Neural cell (in vitro differentiated cells): ENCODE results near the gene DUSP22. TPM values are rescaled to one million over a fixed set of nuclear protein-coding genes. Genes with fewer than 3 reads are reported as not detected.

ENCODE experiments used
- H2AFZ ChIP-seq: fragments of 200-600, 300-800 bp; sonication (generic), shearing (Covaris generic); 2 replicates; pipeline ENCODE4 v1.6.0; 2014; ENCODE audit warnings: low read depth, mild to moderate bottlenecking, antibody characterized with exemption, low read length, moderate library complexity
- H3F3A ChIP-seq: fragments of 200-600 bp; shearing (Covaris generic); 2 replicates; pipeline ENCODE4 v1.6.1; 2016; ENCODE audit warnings: mild to moderate bottlenecking, moderate library complexity, mixed read lengths, antibody characterized with exemption, low read length; ENCODE audit not compliant: insufficient read depth, poor library complexity, severe bottlenecking
- H3K27ac ChIP-seq: fragments of 200-600, 300-800 bp; sonication (generic), shearing (Covaris generic); 2 replicates; pipeline ENCODE4 v1.5.1; 2014; ENCODE audit warnings: mild to moderate bottlenecking, low read length, moderate library complexity
- H3K27me3 ChIP-seq: fragments of 300-800, 200-600 bp; sonication (generic), shearing (Covaris generic); 2 replicates; pipeline ENCODE4 v1.6.0; 2014; ENCODE audit warnings: mild to moderate bottlenecking, low read depth, low read length, moderate library complexity; ENCODE audit not compliant: insufficient read depth
- H3K36me3 ChIP-seq: fragments of 300-800, 200-600 bp; sonication (generic), shearing (Covaris generic); 2 replicates; pipeline ENCODE4 v1.5.1; 2014; ENCODE audit warnings: mild to moderate bottlenecking, antibody characterized with exemption, low read length, moderate library complexity; ENCODE audit not compliant: insufficient read depth
- H3K4me2 ChIP-seq: fragments of 300-800, 200-600 bp; sonication (generic), shearing (Covaris generic); 2 replicates; pipeline ENCODE4 v1.6.0; 2014; ENCODE audit warnings: mild to moderate bottlenecking, low read length
- H3K4me3 ChIP-seq: fragments of 300-800, 200-600 bp; sonication (generic), shearing (Covaris generic); 2 replicates; pipeline ENCODE4 v1.5.1; 2014; ENCODE audit warnings: mild to moderate bottlenecking, low read length, moderate library complexity
- H3K79me2 ChIP-seq: fragments of 200-600 bp; shearing (Covaris generic); replicated peaks from 2 replicates; pipeline ENCODE4 v1.6.0; 2014; ENCODE audit warnings: mild to moderate bottlenecking, low read length, moderate library complexity; ENCODE audit not compliant: insufficient read depth
- H3K9ac ChIP-seq: fragments of 300-800, 200-600 bp; sonication (generic), shearing (Covaris generic); 2 replicates; pipeline ENCODE4 v1.6.1; 2016; ENCODE audit warnings: mild to moderate bottlenecking, low read length, mixed read lengths
- H3K9me2 ChIP-seq: fragments of 200-600 bp; shearing (Covaris generic); 2 replicates; pipeline ENCODE4 v1.6.1; 2016; ENCODE audit warnings: mild to moderate bottlenecking, low read length, mixed read lengths; ENCODE audit not compliant: insufficient read depth
- H3K9me3 ChIP-seq: fragments of 200-600, 300-800 bp; sonication (generic), shearing (Covaris generic); 2 replicates; pipeline ENCODE4 v1.6.1; 2016; ENCODE audit warnings: mild to moderate bottlenecking, mixed run types, low read length, moderate library complexity, mixed read lengths
- H4K20me1 ChIP-seq: fragments of 200-600 bp; shearing (Covaris generic); 2 replicates; pipeline ENCODE4 v1.6.1; 2016; ENCODE audit warnings: mild to moderate bottlenecking, mixed run types; ENCODE audit not compliant: insufficient read depth
- EP300 ChIP-seq: fragments of 450-650 bp; conservative IDR thresholded peaks from 2 replicates; pipeline ENCODE4 v1.6.1; 2014; ENCODE audit warnings: antibody characterized with exemption, mild to moderate bottlenecking, moderate library complexity; ENCODE audit not compliant: poor library complexity, severe bottlenecking
- EZH2 ChIP-seq: fragments of 200-600, 300-800 bp; shearing (Covaris generic), sonication (generic); IDR thresholded peaks from 2 replicates; pipeline ENCODE4 v1.6.1; 2014; ENCODE audit warnings: antibody characterized with exemption, low read length, borderline replicate concordance, mild to moderate bottlenecking; ENCODE audit not compliant: insufficient read depth, poor library complexity, severe bottlenecking
- MXI1 ChIP-seq: fragments of 450-650 bp; conservative IDR thresholded peaks from 2 replicates; pipeline ENCODE4 v1.6.1; 2014; ENCODE audit warnings: antibody characterized with exemption, mild to moderate bottlenecking; ENCODE audit not compliant: poor library complexity, severe bottlenecking
- POLR2AphosphoS5 ChIP-seq: IDR thresholded peaks from 2 replicates; pipeline ENCODE4 v1.6.1; 2012
- RAD21 ChIP-seq: fragments of 450-650 bp; conservative IDR thresholded peaks from 2 replicates; pipeline ENCODE4 v1.6.1; 2014; ENCODE audit warnings: antibody characterized with exemption, mild to moderate bottlenecking, moderate library complexity
- SMC3 ChIP-seq: fragments of 450-650 bp; conservative IDR thresholded peaks from 2 replicates; pipeline ENCODE4 v1.6.1; 2014; ENCODE audit warnings: antibody characterized with exemption, mild to moderate bottlenecking, moderate library complexity; ENCODE audit not compliant: poor library complexity
- TAF1 ChIP-seq: IDR thresholded peaks from 2 replicates; pipeline ENCODE4 v1.6.1; 2012; ENCODE audit warnings: low read depth
- polyA plus RNA-seq: library from polyadenylated mRNA; depleted of rRNA; stranded (reverse); fragments of >200 nt; gene quantifications from 2 replicates; pipeline ENCODE4 v1.2.3, GENCODE V29; 2014
- TF ChIP-seq, protein P1 (sequence below): IDR thresholded peaks from 2 replicates; pipeline ENCODE4 v1.6.1; 2012; ENCODE audit warnings: borderline replicate concordance
- TF ChIP-seq, protein P2 (sequence below): fragments of 450-650 bp; IDR thresholded peaks from 2 replicates; pipeline ENCODE4 v1.5.1; 2014; ENCODE audit warnings: antibody characterized with exemption, mild to moderate bottlenecking, moderate library complexity; ENCODE audit not compliant: poor library complexity, severe bottlenecking

Gene DUSP22
- polyA plus RNA-seq, 1 donor from 2014 or later = 24.9 TPM

DNA sequence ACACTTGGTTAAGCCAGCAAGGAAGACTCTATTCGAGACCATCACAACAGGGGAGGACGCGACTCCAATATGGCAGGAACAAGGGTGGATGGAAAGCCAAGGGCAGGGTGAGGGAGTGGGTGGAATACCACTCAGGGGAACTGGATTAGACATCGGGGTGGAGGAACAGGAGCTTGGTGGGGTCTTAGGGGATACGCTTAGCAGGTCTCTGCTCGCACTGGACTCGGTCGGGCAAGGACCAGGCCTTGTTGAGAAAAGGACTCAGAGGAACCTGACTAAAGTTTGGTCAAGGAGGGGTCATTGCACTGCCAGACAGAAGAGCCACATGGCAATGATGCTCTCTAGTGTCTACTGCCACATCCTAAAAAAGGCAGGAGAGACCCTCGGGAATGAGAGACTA, 10.5 kb downstream of the DUSP22 start:
- H3K36me3 ChIP-seq = no peaks in the 10 kb centered on the region
- no peak for TF ChIP-seq SMC3
- TF ChIP-seq, protein P1, sequence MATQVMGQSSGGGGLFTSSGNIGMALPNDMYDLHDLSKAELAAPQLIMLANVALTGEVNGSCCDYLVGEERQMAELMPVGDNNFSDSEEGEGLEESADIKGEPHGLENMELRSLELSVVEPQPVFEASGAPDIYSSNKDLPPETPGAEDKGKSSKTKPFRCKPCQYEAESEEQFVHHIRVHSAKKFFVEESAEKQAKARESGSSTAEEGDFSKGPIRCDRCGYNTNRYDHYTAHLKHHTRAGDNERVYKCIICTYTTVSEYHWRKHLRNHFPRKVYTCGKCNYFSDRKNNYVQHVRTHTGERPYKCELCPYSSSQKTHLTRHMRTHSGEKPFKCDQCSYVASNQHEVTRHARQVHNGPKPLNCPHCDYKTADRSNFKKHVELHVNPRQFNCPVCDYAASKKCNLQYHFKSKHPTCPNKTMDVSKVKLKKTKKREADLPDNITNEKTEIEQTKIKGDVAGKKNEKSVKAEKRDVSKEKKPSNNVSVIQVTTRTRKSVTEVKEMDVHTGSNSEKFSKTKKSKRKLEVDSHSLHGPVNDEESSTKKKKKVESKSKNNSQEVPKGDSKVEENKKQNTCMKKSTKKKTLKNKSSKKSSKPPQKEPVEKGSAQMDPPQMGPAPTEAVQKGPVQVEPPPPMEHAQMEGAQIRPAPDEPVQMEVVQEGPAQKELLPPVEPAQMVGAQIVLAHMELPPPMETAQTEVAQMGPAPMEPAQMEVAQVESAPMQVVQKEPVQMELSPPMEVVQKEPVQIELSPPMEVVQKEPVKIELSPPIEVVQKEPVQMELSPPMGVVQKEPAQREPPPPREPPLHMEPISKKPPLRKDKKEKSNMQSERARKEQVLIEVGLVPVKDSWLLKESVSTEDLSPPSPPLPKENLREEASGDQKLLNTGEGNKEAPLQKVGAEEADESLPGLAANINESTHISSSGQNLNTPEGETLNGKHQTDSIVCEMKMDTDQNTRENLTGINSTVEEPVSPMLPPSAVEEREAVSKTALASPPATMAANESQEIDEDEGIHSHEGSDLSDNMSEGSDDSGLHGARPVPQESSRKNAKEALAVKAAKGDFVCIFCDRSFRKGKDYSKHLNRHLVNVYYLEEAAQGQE = no peak
- TF ChIP-seq POLR2AphosphoS5 = no peak
- TF ChIP-seq RAD21 = no peak
- no peak for TF ChIP-seq EP300
- TF ChIP-seq EZH2 = no peak
- no peak for TF ChIP-seq TAF1
- no peak for TF ChIP-seq MXI1
- H3K9me2 ChIP-seq = no peaks in the 10 kb centered on the region
- H3K4me2 ChIP-seq = no peak overlapping the region
- no peaks in the 10 kb centered on the region for H3K27me3 ChIP-seq
- H3F3A ChIP-seq = no peaks in the 10 kb centered on the region
- H4K20me1 ChIP-seq = no peaks in the 10 kb centered on the region
- H3K9me3 ChIP-seq = peaks cover 15% of the 10 kb centered on the region
- H2AFZ ChIP-seq = no peak overlapping the region
- no peak overlapping the region for H3K4me3 ChIP-seq
- no peak overlapping the region for H3K9ac ChIP-seq
- no peak overlapping the region for H3K27ac ChIP-seq
- no peaks in the 10 kb centered on the region for H3K79me2 ChIP-seq

DNA sequence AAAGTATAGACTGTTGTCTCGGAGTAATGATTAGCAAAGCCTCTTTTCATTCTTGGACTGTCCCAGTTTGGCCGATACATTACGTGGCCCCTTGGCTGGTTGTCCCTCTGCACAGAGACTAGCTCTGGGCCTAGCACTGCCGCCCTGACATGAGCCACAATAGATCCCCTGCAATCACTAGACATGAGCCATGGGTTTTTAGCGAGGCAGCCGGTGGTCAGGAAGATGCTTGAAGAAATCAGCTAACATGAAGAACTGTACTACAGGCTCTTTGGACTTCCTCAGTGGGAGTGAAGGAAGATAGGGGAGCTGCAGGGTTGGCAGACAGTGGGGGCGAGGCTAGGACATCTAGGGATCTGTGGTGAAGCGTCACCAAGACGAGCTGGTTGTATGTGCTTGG, 11.0 kb downstream of the DUSP22 start:
- no peak overlapping the region for H3K9ac ChIP-seq
- H3K4me3 ChIP-seq = no peak overlapping the region
- no peak overlapping the region for H3K4me2 ChIP-seq
- TF ChIP-seq TAF1 (no peak), MXI1 (no peak), RAD21 (no peak), EP300 (no peak), SMC3 (no peak), POLR2AphosphoS5 (no peak), EZH2 (no peak)
- TF ChIP-seq, protein P2, sequence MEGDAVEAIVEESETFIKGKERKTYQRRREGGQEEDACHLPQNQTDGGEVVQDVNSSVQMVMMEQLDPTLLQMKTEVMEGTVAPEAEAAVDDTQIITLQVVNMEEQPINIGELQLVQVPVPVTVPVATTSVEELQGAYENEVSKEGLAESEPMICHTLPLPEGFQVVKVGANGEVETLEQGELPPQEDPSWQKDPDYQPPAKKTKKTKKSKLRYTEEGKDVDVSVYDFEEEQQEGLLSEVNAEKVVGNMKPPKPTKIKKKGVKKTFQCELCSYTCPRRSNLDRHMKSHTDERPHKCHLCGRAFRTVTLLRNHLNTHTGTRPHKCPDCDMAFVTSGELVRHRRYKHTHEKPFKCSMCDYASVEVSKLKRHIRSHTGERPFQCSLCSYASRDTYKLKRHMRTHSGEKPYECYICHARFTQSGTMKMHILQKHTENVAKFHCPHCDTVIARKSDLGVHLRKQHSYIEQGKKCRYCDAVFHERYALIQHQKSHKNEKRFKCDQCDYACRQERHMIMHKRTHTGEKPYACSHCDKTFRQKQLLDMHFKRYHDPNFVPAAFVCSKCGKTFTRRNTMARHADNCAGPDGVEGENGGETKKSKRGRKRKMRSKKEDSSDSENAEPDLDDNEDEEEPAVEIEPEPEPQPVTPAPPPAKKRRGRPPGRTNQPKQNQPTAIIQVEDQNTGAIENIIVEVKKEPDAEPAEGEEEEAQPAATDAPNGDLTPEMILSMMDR = no peak
- TF ChIP-seq, protein P1 = no peak
- H3K9me3 ChIP-seq = peaks cover 15% of the 10 kb centered on the region
- H4K20me1 ChIP-seq = no peaks in the 10 kb centered on the region
- no peaks in the 10 kb centered on the region for H3K27me3 ChIP-seq
- H2AFZ ChIP-seq = no peak overlapping the region
- no peaks in the 10 kb centered on the region for H3K9me2 ChIP-seq
- H3F3A ChIP-seq = no peaks in the 10 kb centered on the region
- no peaks in the 10 kb centered on the region for H3K36me3 ChIP-seq
- H3K79me2 ChIP-seq = no peaks in the 10 kb centered on the region
- no peak overlapping the region for H3K27ac ChIP-seq
